ENCODE data around the gene MYO3B.

DNA sequence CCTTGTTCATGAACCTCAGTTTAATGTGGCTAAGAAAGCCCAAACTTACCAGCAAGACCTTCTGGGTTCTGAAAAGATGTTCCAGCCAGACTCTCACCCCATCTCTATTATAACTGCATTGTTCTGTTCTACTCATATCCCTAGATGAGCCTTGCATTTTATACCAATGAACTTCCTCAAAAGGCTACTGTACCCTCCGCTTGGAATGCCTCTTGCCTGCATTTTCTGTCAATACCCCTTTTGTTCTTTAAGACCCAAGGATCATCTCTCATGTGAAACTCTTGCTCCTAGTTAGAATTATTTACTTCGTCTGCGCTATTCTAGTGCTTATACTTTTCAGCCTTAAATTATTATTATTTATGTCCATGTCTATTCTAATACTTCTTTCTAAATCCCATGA lies 181.5 kb downstream of the MYO3B start:
- TF ChIP-seq GATA2 (IDR thresholded peaks at IDR 0.05; ENCODE audit: low read depth, low read length), result no peak
- no peak for TF ChIP-seq GATA3 (IDR thresholded peaks at IDR 0.05; ENCODE audit: low read depth, low read length)
